A204.1 (cell line): ENCODE results near the gene SPATA20.

Experiments
- FAIRE-seq: peaks from 2 replicates; lab custom pipeline; 2012; peaks lifted over from hg19 to GRCh38; lab: Jason Lieb, UNC

The SPATA20 gene

GRCh38 chr17:50540560-50541401 lies 6.2 kb upstream of the SPATA20 start:
- no peak for FAIRE-seq

- no peak for FAIRE-seq
Observed at GRCh38 chr17:50541402-50541715, 5.6 kb upstream of the SPATA20 start.

GRCh38 chr17:50541716-50542688 lies 5.0 kb upstream of the SPATA20 start:
- FAIRE-seq, result no peak

- no peak for FAIRE-seq
Observed at GRCh38 chr17:50542795-50543774, 3.9 kb upstream of the SPATA20 start.

GRCh38 chr17:50544516-50544915 lies 2.5 kb upstream of the SPATA20 start:
- FAIRE-seq, result no peak

GRCh38 chr17:50545311-50545710 lies 1.7 kb upstream of the SPATA20 start:
- no peak for FAIRE-seq

GRCh38 chr17:50546701-50547034 lies 306 bp upstream of the SPATA20 start:
- no peak for FAIRE-seq

GRCh38 chr17:50547736-50548083 lies 736 bp downstream of the SPATA20 start:
- FAIRE-seq, result no peak

- no peak for FAIRE-seq
Observed at GRCh38 chr17:50548831-50549230, 1.9 kb downstream of the SPATA20 start.

GRCh38 chr17:50549256-50549941 lies 2.4 kb downstream of the SPATA20 start:
- FAIRE-seq, result no peak

GRCh38 chr17:50549969-50550368 lies 3.0 kb downstream of the SPATA20 start:
- FAIRE-seq, result no peak

- no peak for FAIRE-seq
Observed at GRCh38 chr17:50550661-50551432, 3.9 kb downstream of the SPATA20 start.

GRCh38 chr17:50551433-50551815 lies 4.5 kb downstream of the SPATA20 start:
- no peak for FAIRE-seq

GRCh38 chr17:50551884-50552283 lies 4.9 kb downstream of the SPATA20 start:
- no peak for FAIRE-seq

GRCh38 chr17:50554201-50554600 lies 7.2 kb downstream of the SPATA20 start:
- FAIRE-seq, result no peak

GRCh38 chr17:50556803-50557202 lies 9.8 kb downstream of the SPATA20 start:
- FAIRE-seq, result no peak

- no peak for FAIRE-seq
Observed at GRCh38 chr17:50557630-50558029, 10.7 kb downstream of the SPATA20 start.

GRCh38 chr17:50558091-50558490 lies 11.1 kb downstream of the SPATA20 start:
- no peak for FAIRE-seq

GRCh38 chr17:50558581-50558940 lies 11.6 kb downstream of the SPATA20 start:
- no peak for FAIRE-seq

- FAIRE-seq, result no peak
Observed at GRCh38 chr17:50558941-50559614, 12.1 kb downstream of the SPATA20 start.
